Keratinocyte (primary cell): ENCODE data around the gene SPEF1.

ENCODE experiments used
- EZH2 ChIP-seq: IDR thresholded peaks from one replicate; pipeline ENCODE4 v1.6.1; 2012; ENCODE audit warnings: inconsistent platforms, mild to moderate bottlenecking, low read length, moderate library complexity
- TF ChIP-seq, protein P1 (sequence below), 3 experiments: IDR thresholded peaks in 1 of 3; conservative IDR thresholded peaks in 1 of 3; optimal IDR thresholded peaks in 1 of 3; 2 replicates in 2 of 3; 3 replicates in 1 of 3; pipeline versions ENCODE3 to v1.5.1; 2011; ENCODE audit warnings: low read length in 3 of 3, mild to moderate bottlenecking in 3 of 3, moderate library complexity in 2 of 3, control low read depth in 1 of 3, inconsistent platforms in 1 of 3; ENCODE audit not compliant: insufficient read depth in 2 of 3; ENCODE audit errors: extremely low read depth in 1 of 3

DNA sequence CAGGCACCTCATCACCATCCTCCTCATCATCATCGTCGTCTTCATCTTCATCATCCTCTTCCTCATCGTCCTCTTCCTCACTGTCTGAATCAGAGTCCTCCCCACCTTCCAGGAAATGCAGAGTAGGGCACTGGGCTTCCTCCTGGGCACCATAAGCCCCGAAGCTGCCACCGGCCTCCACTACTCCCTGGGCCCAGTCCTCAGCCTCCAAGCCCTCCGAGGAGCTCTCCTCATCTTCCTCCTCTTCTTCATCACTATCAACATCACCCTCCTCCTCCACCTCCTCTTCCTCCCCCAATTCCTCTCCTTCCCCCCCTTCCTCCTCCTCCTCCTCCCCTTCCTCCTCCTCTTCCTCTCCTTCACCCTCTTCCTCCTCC, 3.6 kb upstream of the SPEF1 start:
- TF ChIP-seq, protein P1, sequence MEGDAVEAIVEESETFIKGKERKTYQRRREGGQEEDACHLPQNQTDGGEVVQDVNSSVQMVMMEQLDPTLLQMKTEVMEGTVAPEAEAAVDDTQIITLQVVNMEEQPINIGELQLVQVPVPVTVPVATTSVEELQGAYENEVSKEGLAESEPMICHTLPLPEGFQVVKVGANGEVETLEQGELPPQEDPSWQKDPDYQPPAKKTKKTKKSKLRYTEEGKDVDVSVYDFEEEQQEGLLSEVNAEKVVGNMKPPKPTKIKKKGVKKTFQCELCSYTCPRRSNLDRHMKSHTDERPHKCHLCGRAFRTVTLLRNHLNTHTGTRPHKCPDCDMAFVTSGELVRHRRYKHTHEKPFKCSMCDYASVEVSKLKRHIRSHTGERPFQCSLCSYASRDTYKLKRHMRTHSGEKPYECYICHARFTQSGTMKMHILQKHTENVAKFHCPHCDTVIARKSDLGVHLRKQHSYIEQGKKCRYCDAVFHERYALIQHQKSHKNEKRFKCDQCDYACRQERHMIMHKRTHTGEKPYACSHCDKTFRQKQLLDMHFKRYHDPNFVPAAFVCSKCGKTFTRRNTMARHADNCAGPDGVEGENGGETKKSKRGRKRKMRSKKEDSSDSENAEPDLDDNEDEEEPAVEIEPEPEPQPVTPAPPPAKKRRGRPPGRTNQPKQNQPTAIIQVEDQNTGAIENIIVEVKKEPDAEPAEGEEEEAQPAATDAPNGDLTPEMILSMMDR (optimal IDR thresholded peaks at IDR 0.05 in 1 of 3, IDR thresholded peaks at IDR 0.05 in 1 of 3, conservative IDR thresholded peaks at IDR 0.05 in 1 of 3; ENCODE audit: extremely low read depth in 1 of 3, insufficient read depth in 2 of 3, low read length in 3 of 3): no peak
- no peak for TF ChIP-seq EZH2
